ENCODE data around the gene APEX1.
A peak's percentile ranks its signal among the peaks of the same experiment; 100 is the strongest.
"Not testable (repeated sequence)": the region's sequence is repeated elsewhere in the genome, so short reads cannot be mapped to it uniquely, and the experiment has no call there.

The APEX1 gene

DNA sequence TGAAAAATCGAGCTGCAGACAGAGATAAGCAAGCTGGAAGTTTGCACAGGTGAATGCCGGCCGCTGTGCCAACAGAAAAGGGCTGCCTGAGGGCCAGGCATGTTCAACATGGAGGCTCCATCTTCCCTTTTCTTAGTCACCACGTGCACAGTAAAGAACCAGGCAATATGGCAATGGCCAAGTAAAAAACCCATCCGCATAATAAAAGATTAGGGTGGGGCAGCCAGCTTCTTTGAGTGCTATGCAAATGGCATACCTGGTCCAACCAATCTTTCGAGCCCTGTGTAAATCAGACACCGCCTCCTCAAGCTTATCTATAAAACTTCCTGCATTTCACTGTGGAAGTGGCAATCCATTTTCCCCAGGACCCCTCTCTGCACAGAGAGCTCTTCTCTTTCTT lies 30.9 kb downstream of the APEX1 start:
- Mint-ChIP-seq H3K27me3 (no peaks in the 10 kb centered on the region), H3K4me3 (no peak overlapping the region)

DNA sequence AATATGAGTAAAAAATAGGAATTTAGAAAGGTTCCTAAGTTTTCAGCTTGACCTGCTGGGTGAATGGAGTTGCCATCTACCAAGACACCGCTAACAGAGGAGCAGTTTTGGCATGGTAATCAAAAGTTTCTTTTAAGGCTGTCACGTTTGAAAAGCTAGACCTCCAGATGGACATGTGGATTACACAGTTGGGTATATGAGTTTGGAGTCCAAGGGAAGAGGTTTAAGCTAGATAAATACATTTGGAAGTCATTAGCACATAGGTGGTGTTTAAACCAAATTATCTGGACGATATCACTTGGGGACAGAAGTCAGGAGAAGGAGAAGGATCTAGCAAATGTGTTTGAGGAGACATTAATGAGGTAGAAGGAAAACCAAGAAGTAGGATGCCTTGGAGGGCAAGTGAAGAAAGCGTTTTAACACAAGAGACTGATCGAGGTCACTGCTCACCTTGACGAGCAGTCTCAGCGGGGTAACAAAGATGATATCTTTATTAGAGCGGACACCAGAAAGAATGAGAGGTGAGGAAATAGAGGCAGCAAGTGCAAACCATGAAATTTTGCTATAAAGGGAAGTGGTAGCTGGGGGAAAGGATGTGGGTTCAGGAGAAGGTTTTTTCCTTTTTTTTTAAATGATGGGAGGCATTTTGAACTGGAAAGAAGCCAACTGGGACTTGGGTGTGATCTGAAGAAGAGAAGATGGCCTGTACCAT lies 31.8 kb downstream of the APEX1 start:
- Mint-ChIP-seq H3K4me1 (peaks cover 41% of the 10 kb centered on the region), H3K4me3 (no peak overlapping the region), H3K36me3 (no peaks in the 10 kb centered on the region), H3K9me3 (peaks cover 3% of the 10 kb centered on the region), H3K27me3 (no peaks in the 10 kb centered on the region), H3K27ac (peak overlapping the region; percentile 34)
- no peak for ATAC-seq

More for the DNA sequence above, 30.9 kb downstream of the APEX1 start:
- Mint-ChIP-seq H3K36me3 (no peaks in the 10 kb centered on the region), H3K27ac (no peak overlapping the region), H3K9me3 (peaks cover 3% of the 10 kb centered on the region), H3K4me1 (peaks cover 31% of the 10 kb centered on the region)
- no peak for ATAC-seq

DNA sequence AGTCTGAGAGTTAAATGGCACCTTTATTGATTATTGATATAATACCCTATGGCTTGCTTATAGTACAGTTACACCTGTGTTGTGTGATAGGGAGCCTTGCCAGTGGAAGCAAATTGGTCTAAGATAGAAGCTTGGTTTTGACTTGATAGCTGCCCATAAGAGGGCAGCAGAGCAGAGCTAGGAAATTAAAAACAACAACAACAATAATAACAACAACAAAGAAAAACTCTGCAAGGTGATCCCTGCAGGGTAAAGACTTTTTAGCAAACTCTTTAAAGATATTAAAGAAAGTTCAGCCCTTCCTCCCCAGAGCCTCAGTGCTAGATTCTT lies 32.3 kb downstream of the APEX1 start:
- Mint-ChIP-seq H3K27me3 (no peaks in the 10 kb centered on the region), H3K36me3 (no peaks in the 10 kb centered on the region), H3K4me1 (peaks cover 41% of the 10 kb centered on the region), H3K4me3 (no peak overlapping the region), H3K9me3 (peaks cover 3% of the 10 kb centered on the region), H3K27ac (peak overlapping the region; percentile 34)
- no peak for ATAC-seq

DNA sequence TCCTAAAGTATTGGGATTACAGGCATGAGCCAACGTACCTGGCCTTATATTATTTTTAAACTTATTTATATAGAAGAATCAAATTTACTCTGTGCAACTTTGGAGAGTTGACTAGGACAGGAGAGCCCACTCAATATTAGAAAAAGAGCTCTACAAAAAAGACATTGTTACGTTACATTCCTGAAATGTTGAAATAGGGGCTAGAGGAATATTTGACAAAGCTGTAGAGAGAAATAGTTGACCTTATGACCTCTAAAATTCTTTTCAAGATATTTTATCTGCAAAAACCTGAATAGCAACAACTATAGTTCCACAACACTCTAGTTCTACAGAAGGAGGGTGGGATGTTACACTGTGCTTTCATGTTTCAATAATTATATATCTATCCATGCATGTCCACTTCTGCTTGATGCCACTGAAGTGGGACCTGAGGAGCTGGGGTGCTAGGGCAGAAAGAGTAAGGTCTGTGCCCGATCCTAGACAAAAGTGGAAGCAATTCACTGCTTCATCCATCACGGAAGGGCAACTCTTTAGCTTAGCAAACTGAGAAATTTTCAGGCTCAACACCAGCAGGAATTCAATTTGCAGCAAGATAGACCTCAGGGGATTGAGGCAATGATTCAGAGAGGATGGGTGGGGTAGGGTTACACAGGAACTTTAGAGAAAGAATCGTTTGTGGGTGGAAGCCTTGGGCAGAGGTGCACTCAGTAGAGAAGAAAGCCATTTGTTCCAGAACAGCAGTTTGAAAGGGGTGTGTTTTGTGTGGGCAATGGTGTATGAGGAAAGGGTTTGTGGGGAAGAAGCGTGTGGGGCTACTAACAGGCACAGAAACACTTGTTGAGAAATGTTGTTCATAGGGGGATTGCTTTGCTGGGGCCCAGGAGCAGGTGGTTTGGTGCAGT lies 34.3 kb downstream of the APEX1 start:
- Mint-ChIP-seq H3K4me3 (peak overlapping the region; percentile 53), H3K36me3 (no peaks in the 10 kb centered on the region), H3K27ac (peak overlapping the region; percentile 78), H3K9me3 (peaks cover 3% of the 10 kb centered on the region), H3K27me3 (no peaks in the 10 kb centered on the region), H3K4me1 (peaks cover 49% of the 10 kb centered on the region)
- peak; percentile 86 for ATAC-seq

DNA sequence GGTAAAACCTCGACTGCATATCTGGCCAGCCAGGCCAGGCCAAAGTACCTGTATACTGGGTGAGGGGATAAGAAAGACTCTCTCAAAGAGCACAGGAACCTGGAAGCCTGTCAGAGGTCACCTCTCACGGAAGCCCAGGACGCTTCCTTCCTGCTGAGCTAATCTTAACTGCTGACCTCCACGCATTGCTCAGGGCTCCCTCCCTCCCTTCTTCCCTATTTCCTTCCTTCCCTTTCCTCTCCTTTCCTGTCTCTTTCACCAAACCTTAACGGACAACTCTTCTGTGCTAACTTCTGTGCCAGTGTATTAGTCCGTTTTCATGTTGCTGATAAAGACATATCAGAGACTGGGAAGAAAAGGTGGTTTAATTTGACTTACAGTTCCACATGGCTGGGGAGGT lies 35.5 kb downstream of the APEX1 start:
- H3K27ac Mint-ChIP-seq, result peak overlapping the region; percentile 78
- no peaks in the 10 kb centered on the region for H3K27me3 Mint-ChIP-seq
- H3K4me3 Mint-ChIP-seq, result peak overlapping the region; percentile 51
- H3K9me3 Mint-ChIP-seq, result peaks cover 5% of the 10 kb centered on the region
- no peaks in the 10 kb centered on the region for H3K36me3 Mint-ChIP-seq
- peaks cover 59% of the 10 kb centered on the region for H3K4me1 Mint-ChIP-seq
- ATAC-seq, result no peak

DNA sequence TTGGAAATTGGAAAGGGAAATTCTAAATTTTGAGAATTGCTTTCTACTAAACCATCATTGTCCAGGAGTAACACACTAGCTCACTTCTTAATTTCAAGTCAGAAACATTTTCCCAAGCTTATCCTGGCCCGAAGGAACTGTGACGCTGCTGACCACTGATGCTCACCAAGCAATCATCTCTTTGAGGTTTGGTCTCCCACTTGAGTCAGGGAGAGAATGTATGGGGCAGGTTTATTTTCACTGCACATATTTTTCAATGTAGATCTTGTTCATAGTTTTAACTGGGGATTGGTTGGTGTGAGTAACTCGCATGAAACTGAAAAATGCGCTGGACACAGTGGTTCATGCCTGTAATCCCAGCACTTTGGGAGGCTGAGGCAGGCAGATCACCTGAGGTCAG lies 37.5 kb downstream of the APEX1 start:
- no peak for ATAC-seq
- peaks cover 7% of the 10 kb centered on the region for H3K9me3 Mint-ChIP-seq
- no peaks in the 10 kb centered on the region for H3K27me3 Mint-ChIP-seq
- H3K27ac Mint-ChIP-seq, result peak overlapping the region; percentile 21
- peaks cover 53% of the 10 kb centered on the region for H3K4me1 Mint-ChIP-seq
- no peaks in the 10 kb centered on the region for H3K36me3 Mint-ChIP-seq
- no peak overlapping the region for H3K4me3 Mint-ChIP-seq

DNA sequence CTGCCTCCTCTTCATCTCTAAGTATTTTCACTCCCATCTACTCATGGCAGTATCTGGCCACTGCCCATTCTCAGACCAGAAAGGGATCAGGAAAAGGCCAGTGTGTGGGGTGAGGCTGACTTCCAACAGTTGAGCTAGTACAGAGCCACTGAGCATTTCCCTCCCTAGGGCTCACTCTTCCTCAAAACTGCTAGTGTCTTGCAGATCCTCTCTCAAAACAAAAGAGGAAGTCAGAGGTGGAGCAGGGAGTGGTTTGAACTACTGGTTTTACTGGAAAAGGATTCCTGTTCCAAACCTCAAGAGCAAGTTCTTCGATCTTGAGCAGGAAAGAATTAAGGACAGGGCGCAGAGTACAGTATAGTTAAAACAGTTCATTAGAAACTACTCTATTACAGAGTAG lies 38.6 kb downstream of the APEX1 start:
- ATAC-seq, result peak; percentile 24
- H3K27me3 Mint-ChIP-seq, result no peaks in the 10 kb centered on the region
- H3K36me3 Mint-ChIP-seq, result no peaks in the 10 kb centered on the region
- peaks cover 7% of the 10 kb centered on the region for H3K9me3 Mint-ChIP-seq
- H3K4me3 Mint-ChIP-seq, result peak overlapping the region; percentile 49
- H3K27ac Mint-ChIP-seq, result peak overlapping the region; percentile 39
- peaks cover 50% of the 10 kb centered on the region for H3K4me1 Mint-ChIP-seq

DNA sequence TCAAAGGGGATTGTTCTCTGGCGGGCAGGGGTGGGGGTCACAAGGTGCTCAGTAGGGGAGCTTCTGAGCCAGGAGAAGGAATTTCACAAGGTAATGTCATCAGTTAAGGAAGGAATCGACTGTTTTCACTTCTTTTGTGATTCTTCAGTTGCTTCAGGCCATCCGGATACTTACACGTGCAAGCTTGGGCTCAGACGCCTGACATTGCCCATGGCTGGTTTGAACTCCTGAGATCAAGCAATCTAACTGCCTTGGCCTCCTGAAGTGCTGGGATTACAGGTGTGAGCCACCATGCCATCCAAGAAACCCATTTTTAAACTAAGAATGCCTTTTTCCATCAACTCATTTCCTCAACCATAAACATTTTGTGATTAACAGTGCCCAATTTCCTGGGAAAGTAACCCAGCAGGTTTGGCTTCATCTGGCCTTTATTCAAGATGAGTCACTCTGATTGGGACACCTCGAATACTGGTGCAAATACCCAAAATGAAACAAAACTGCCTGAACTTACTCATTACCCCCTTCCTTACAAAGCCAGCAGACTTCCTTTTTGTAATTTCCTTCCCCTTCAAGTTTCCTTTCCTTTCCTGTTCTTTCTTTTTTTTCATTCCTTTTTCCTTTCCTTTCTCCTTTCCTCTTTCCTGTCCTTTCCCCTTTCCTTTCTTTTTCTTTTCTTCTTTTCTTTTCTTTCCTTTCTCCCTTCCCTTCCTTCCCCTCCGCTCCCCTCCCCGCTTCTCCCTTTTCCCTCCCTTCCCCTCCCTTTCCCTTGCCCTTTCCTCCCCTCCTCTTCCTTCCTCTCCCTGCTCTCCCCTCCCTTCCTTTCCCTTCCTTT lies 40.1 kb downstream of the APEX1 start:
- Mint-ChIP-seq H3K4me1 (peaks cover 40% of the 10 kb centered on the region), H3K9me3 (peaks cover 7% of the 10 kb centered on the region), H3K27ac (peak overlapping the region; percentile 48), H3K36me3 (no peaks in the 10 kb centered on the region), H3K4me3 (no peak overlapping the region), H3K27me3 (no peaks in the 10 kb centered on the region)
- no peak for ATAC-seq

DNA sequence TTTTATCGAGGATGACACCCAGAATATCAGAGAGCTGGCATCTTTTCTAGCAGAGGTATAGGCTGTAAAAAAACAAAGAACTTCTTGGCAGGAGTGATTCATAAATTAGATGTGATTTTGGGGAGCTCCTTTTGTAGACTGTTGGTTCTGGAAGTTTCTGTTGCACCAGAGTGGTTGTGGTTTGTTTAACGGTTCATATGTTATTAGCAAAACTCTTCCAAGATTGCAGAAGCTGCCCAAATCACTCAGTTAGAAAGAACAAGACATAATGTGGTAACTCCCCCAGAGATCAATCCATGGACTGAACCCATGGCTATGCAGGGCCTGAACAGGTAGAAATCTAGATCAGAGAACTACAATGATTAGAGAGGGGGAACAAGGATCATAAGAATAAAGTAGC lies 43.6 kb downstream of the APEX1 start:
- no peak for ATAC-seq
- Mint-ChIP-seq H3K4me1 (peaks cover 23% of the 10 kb centered on the region), H3K27me3 (no peaks in the 10 kb centered on the region), H3K4me3 (no peak overlapping the region), H3K27ac (no peak overlapping the region), H3K36me3 (no peaks in the 10 kb centered on the region), H3K9me3 (peaks cover 4% of the 10 kb centered on the region)

DNA sequence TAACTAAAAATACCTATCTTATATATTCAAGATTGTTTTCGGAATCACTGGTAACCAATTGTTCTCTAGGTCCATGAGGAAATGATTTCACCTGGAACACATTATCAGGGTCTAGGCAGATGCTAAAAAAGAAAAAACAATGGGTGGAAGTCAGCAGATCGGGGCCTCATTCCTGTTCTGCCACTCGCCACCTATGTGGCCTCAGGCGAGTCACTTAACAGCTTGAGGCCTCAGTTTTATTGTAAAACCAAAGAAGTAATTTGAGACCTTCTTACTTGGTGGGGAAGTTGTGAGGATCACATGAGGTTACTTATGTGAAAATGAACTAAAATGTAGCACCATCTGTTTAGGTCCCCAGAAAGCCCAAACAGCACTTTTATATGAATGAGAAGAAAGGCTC lies 44.1 kb downstream of the APEX1 start:
- no peak for ATAC-seq
- H3K27ac Mint-ChIP-seq, result no peak overlapping the region
- no peaks in the 10 kb centered on the region for H3K36me3 Mint-ChIP-seq
- peaks cover 4% of the 10 kb centered on the region for H3K9me3 Mint-ChIP-seq
- H3K4me3 Mint-ChIP-seq, result no peak overlapping the region
- H3K4me1 Mint-ChIP-seq, result peaks cover 23% of the 10 kb centered on the region
- no peaks in the 10 kb centered on the region for H3K27me3 Mint-ChIP-seq

DNA sequence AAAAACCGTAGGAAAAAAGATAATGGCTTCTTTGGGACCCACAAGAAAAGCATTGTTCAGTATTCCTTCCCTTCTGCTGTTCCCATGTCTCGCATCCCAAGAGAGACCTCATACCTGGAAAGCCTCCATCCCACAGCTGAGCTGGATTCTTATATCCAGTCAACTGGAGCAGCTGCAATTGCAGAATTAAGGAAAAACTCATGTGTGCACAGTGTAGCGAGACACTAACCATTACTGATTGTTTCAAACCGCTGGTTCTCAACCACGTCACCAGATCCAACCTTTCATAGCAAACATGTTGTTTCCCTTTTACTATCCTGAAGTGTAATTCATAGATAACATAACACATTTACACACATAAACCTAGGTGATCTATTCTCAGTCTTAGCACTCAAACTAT lies 44.9 kb downstream of the APEX1 start:
- Mint-ChIP-seq H3K36me3 (no peaks in the 10 kb centered on the region), H3K27me3 (no peaks in the 10 kb centered on the region), H3K4me3 (no peak overlapping the region), H3K27ac (no peak overlapping the region), H3K9me3 (peaks cover 4% of the 10 kb centered on the region), H3K4me1 (peaks cover 22% of the 10 kb centered on the region)
- ATAC-seq, result no peak

DNA sequence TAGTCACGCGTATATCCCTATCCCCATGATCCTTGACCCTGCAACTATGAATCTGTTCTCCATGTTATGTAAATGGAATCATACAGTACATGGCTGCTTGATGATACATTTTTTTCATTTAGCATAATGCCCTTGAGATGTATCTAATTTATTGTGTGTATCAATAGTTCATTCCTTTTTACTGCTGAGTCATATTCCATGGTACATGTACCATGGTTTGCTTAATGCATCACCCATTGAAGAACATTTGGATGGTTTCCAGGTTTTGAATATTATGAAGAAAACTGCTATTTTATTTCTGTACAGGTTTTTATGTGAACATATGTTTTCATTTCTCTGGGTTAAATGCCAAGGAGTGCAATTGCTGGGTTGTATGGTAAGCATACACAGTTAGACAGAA lies 46.3 kb downstream of the APEX1 start:
- Mint-ChIP-seq H3K9me3 (no peaks in the 10 kb centered on the region), H3K27me3 (no peaks in the 10 kb centered on the region), H3K4me1 (peaks cover 11% of the 10 kb centered on the region), H3K27ac (no peak overlapping the region), H3K36me3 (no peaks in the 10 kb centered on the region), H3K4me3 (no peak overlapping the region)
- ATAC-seq, result no peak

DNA sequence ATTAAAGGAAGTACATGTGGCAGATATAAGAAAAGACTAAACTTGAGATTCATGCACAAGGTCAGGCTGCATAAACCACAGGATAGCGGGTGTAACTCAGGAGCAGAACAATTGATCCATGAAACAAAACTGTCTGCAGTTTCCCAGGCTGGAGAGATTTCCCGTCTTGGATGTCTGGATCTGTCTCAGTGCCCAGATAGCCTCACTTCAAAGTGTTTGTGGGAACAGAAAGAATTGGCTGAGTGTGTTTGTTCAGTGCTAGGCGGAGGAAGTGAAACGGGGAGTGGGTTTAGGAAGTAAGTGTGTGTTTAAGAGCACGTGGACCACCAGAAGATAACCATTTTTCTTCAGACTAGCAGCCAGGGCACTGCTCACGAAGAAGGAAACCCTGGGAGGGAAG lies 48.9 kb downstream of the APEX1 start:
- ATAC-seq, result peak; percentile 36
- Mint-ChIP-seq H3K27ac (peak overlapping the region; percentile 18), H3K9me3 (no peaks in the 10 kb centered on the region), H3K4me1 (peaks cover 11% of the 10 kb centered on the region), H3K36me3 (no peaks in the 10 kb centered on the region), H3K27me3 (no peaks in the 10 kb centered on the region), H3K4me3 (no peak overlapping the region)

DNA sequence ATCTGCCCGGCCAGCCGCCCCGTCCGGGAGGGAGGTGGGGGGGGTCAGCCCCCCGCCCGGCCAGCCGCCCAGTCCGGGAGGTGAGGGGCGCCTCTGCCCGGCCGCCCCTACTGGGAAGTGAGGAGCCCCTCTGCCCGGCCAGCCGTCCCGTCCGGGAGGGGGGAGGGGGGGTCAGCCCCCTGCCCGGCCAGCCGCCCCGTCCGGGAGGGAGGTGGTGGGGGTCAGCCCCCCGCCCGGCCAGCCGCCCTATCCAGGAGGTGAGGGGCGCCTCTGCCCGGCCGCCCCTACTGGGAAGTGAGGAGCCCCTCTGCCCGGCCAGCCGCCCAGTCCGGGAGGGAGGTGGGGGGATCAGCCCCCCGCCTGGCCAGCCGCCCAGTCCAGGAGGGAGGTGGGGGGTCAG lies 51.2 kb downstream of the APEX1 start:
- not testable (repeated sequence) for H3K27ac Mint-ChIP-seq, H3K27me3 Mint-ChIP-seq, H3K36me3 Mint-ChIP-seq, ATAC-seq, H3K4me3 Mint-ChIP-seq, H3K9me3 Mint-ChIP-seq
- peaks cover 14% of the 10 kb centered on the region for H3K4me1 Mint-ChIP-seq

DNA sequence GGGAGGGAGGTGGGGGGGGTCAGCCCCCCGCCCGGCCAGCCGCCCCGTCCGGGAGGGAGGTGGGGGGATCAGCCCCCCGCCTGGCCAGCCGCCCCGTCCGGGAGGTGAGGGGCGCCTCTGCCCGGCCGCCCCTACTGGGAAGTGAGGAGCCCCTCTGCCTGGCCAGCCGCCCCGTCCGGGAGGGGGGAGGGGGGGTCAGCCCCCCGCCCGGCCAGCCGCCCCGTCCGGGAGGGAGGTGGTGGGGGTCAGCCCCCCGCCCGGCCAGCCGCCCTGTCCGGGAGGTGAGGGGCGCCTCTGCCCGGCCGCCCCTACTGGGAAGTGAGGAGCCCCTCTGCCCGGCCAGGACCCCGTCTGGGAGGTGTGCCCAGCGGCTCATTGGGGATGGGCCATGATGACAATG lies 51.7 kb downstream of the APEX1 start:
- not testable (repeated sequence) for H3K27me3 Mint-ChIP-seq, H3K9me3 Mint-ChIP-seq, ATAC-seq, H3K36me3 Mint-ChIP-seq, H3K4me3 Mint-ChIP-seq, H3K27ac Mint-ChIP-seq
- peaks cover 19% of the 10 kb centered on the region for H3K4me1 Mint-ChIP-seq

Data from stimulated activated memory B cell treated with anti-CD40 and anti-IgM and Interleukin-4, amounts not matched to agents 10 μg/mL and 1 μg/mL and 100 μg/mL, for 72 hours (primary cell).